MM.1S (cell line): ENCODE results near the gene TEX2.

Experiments
- EZH2 ChIP-seq: fragments of 300-600 bp; sonication (generic); optimal IDR thresholded peaks from 2 replicates; pipeline ENCODE3; 2017; ENCODE audit warnings: low read depth, mild to moderate bottlenecking, antibody characterized with exemption, low read length, mixed read lengths
- TF ChIP-seq, protein P1 (sequence below): fragments of 300-600 bp; sonication (generic); IDR thresholded peaks from 2 replicates; pipeline ENCODE4 v1.5.1; 2016; ENCODE audit warnings: antibody characterized with exemption, low read length, mixed read lengths

DNA sequence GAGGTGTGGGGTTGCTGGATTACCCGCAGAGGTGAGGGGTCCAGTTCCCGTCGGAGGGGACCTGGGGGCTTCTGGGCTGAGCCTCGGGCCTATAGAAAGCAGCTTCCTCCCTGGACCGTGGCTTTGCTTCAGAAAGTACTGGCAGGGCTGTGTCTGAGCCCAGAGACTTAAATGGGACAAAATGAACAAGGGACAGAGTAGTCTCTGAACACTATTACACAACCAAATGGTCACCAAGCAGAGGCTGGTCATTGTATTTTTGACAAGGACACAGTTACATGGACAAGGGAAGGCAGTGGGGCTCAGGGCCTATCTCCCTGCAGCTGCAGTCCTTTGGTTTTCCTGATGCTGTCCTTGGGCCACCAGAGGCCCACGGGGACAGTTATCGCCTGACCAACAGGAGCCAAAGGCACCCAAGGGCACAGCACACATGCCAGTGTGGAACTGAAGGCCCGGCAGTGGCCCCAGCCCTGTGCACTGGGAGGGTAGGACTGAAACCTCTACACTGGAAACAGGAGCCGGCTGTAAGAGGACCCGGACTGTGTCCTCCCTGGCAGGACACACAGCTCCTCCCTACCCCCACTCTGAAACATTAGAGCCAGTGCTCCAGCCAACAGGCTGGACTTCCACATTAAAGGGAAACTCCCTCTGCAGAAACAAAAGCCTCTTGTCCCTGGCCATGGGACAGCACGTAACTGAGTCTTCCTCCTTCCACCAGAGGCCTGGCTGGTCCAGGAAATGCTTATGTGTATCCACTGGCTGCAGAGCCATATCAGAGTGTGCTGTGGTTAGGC lies 107.1 kb downstream of the TEX2 start:
- TF ChIP-seq, protein P1, sequence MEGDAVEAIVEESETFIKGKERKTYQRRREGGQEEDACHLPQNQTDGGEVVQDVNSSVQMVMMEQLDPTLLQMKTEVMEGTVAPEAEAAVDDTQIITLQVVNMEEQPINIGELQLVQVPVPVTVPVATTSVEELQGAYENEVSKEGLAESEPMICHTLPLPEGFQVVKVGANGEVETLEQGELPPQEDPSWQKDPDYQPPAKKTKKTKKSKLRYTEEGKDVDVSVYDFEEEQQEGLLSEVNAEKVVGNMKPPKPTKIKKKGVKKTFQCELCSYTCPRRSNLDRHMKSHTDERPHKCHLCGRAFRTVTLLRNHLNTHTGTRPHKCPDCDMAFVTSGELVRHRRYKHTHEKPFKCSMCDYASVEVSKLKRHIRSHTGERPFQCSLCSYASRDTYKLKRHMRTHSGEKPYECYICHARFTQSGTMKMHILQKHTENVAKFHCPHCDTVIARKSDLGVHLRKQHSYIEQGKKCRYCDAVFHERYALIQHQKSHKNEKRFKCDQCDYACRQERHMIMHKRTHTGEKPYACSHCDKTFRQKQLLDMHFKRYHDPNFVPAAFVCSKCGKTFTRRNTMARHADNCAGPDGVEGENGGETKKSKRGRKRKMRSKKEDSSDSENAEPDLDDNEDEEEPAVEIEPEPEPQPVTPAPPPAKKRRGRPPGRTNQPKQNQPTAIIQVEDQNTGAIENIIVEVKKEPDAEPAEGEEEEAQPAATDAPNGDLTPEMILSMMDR = no peak
- TF ChIP-seq EZH2 = no peak
